ENCODE measurements around the gene PFKM.

The PFKM gene

DNA sequence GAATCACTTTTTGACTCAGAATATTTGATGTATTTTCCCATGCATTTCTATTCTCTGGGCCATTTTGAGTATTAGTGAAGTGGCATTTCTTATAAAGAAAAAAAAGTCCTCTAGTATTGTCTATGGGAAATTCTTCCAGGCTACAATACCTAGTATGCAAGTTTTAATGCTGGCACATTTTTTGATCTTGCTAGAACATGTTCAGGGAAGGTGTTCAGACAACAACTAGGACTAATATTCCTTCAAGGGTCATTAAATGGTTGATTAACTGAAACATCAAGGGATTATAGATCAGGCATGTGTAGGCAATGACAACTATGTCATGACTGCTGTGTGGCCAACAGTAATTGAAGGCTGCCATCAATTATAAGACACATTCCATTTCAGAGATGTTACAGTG lies 71.9 kb downstream of the PFKM start:
- no peak for DNase-seq

DNA sequence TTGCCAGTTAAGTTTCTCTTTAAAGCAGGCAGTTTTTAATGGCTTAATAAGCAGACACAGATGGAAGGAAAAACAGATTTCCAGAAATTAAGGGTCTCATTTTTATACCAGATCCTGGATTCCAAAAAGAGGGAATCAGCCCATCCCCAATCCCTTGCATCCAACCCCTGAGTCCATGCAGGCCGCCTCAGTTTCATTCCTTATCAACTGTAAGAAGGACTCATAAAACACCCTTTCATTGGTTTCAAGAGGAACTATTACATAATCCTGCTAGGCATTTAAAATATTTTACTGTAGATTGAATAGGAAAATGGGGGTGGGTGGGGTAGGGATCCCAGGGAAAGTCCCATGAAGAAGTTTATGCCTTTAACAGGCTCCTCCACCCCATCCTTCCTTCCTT lies 73.7 kb downstream of the PFKM start:
- DNase-seq, result no peak

DNA sequence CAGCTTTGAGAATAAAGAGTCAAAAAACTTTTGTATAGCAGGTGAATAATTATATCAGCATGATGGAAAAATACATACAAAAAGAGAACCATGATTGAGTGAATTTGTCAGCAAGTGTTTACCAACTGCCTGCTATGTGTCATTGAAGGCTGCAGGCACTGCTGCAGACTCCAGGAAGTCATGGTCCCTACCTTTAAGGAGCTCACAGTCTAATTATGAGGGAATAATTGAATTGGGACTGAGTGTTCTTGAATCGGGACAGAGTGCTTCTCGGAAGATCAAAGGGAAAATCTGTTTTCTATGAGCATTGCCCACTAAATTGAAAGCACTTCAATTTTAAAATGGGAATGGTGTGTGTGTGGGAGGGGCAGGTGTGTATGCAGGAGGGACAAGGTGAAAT lies 74.5 kb downstream of the PFKM start:
- DNase-seq, result no peak

DNA sequence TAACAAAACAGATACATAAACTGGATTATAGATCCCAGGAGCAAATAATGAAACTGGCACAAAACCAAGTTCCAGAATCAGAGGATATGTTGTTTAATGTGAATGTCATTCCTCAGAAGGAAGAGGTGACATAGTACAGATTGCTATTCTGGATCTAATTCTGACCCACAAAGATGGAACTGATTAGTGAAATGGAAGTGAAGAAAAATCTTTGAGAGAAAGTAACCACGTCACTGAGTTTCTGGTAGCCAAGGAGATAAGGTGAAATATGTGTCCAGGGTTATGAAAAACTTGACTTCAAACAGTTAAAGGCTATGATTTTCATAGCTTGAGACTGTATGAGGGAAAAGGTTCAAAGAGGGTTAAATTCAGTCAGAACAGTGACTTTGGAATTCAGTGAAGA lies 75.6 kb downstream of the PFKM start:
- DNase-seq, result no peak
